HG03103 (cell line): ENCODE results near the gene HOMER2.
"Not testable (repeated sequence)": the region's sequence is repeated elsewhere in the genome, so short reads cannot be mapped to it uniquely, and the experiment has no call there.

Source experiments
- ATAC-seq: cut with Tn5 transposase; IDR thresholded peaks from one replicate; pipeline ENCODE4 v1.9.1; 2021; ENCODE audit warnings: low read depth; ENCODE audit not compliant: unreplicated experiment

Gene HOMER2

GRCh38 chr15:82952158-82953081 is at the start of gene HOMER2:
Gene HOMER2, minus strand, starts transcription at chr15:82952720. Its CDS starts 185 bp downstream, at chr15:82952535.
- ATAC-seq: no peak

GRCh38 chr15:83000672-83001031 is 48.1 kb upstream of the HOMER2 start:
- ATAC-seq: not testable (repeated sequence)

GRCh38 chr15:82999905-83000671 is 47.6 kb upstream of the HOMER2 start:
- ATAC-seq: no peak

GRCh38 chr15:82999426-82999825 is 46.9 kb upstream of the HOMER2 start:
- no peak for ATAC-seq

GRCh38 chr15:82995938-82996337 is 43.4 kb upstream of the HOMER2 start:
- no peak for ATAC-seq

GRCh38 chr15:82995076-82995475 is 42.6 kb upstream of the HOMER2 start:
- ATAC-seq: no peak

- no peak for ATAC-seq
These were observed 40.6 kb upstream of the HOMER2 start for GRCh38 chr15:82993144-82993543.

- no peak for ATAC-seq
These were observed 40.0 kb upstream of the HOMER2 start for GRCh38 chr15:82992436-82992998.

- ATAC-seq: peak; percentile 21
These were observed 33.9 kb upstream of the HOMER2 start for GRCh38 chr15:82986442-82986780.

GRCh38 chr15:82985688-82986441 is 33.3 kb upstream of the HOMER2 start, which contains the start of gene RAMAC:
Gene RAMAC, plus strand, starts transcription at chr15:82986210. Its CDS starts 2,809 bp downstream, at chr15:82989019.
- ATAC-seq: peak; percentile 96

- ATAC-seq: no peak
These were observed 28.5 kb upstream of the HOMER2 start for GRCh38 chr15:82980981-82981380.

GRCh38 chr15:82979726-82980125 is 27.2 kb upstream of the HOMER2 start:
- no peak for ATAC-seq

GRCh38 chr15:82978438-82978837 is 25.9 kb upstream of the HOMER2 start:
- no peak for ATAC-seq

GRCh38 chr15:82977076-82977475 is 24.6 kb upstream of the HOMER2 start:
- ATAC-seq: no peak

- no peak for ATAC-seq
These were observed 20.5 kb upstream of the HOMER2 start for GRCh38 chr15:82972990-82973389.

GRCh38 chr15:82971218-82971984 is 18.9 kb upstream of the HOMER2 start:
- no peak for ATAC-seq

GRCh38 chr15:82970696-82971095 is 18.2 kb upstream of the HOMER2 start:
- ATAC-seq: no peak

- no peak for ATAC-seq
These were observed 17.7 kb upstream of the HOMER2 start for GRCh38 chr15:82970078-82970686.

GRCh38 chr15:82969353-82969752 is 16.8 kb upstream of the HOMER2 start:
- no peak for ATAC-seq
